Activated B cell treated with CpG ODN at 0.5 μM for 24 hours (primary cell): Measurements from ENCODE around the gene CORO2B. TPM values are rescaled to one million over a fixed set of nuclear protein-coding genes. Genes with fewer than 3 reads are reported as not detected.

Experiments
- ATAC-seq: fragments of 200-7000 bp; cut with Tn5 transposase; one replicate; pipeline ENCODE4 v1.10.0; 2021; ENCODE audit warnings: low read depth, mild to moderate bottlenecking, moderate library complexity
- CTCF ChIA-PET: fragments of 350-600 bp; sonication (Branson Sonifier 250); formaldehyde crosslinking; loops from one replicate; lab custom pipeline; 2021; ENCODE audit warnings: antibody characterized with exemption; lab: Charles Lee
- POLR2A ChIA-PET: fragments of 350-600 bp; sonication (Branson Sonifier 250); formaldehyde crosslinking; loops from one replicate; lab custom pipeline; 2021; ENCODE audit warnings: antibody characterized with exemption; lab: Charles Lee
- DNase-seq: peaks from one replicate; pipeline ENCODE4 v3.0.0; 2022
- H3K27ac Mint-ChIP-seq: one replicate; pipeline ENCODE4 v1.8.0; 2020; ENCODE audit warnings: mixed read lengths
- H3K27me3 Mint-ChIP-seq: one replicate; pipeline ENCODE4 v1.8.0; 2021; ENCODE audit warnings: mixed read lengths
- H3K36me3 Mint-ChIP-seq: one replicate; pipeline ENCODE4 v1.8.0; 2021; ENCODE audit warnings: low read depth, mixed read lengths
- H3K4me1 Mint-ChIP-seq: one replicate; pipeline ENCODE4 v1.8.0; 2021; ENCODE audit warnings: mixed read lengths
- H3K4me3 Mint-ChIP-seq: one replicate; pipeline ENCODE4 v1.8.0; 2020; ENCODE audit warnings: mild to moderate bottlenecking, mixed read lengths
- H3K9me3 Mint-ChIP-seq: one replicate; pipeline ENCODE4 v1.8.0; 2020; ENCODE audit warnings: mixed read lengths
- CTCF ChIP-seq: fragments of 200-600 bp; IDR thresholded peaks from one replicate; pipeline ENCODE4 v1.8.0; 2022; ENCODE audit warnings: antibody characterized with exemption, mild to moderate bottlenecking
- intact Hi-C: fragments of 100-400 bp; cut with micrococcal nuclease; formaldehyde crosslinking; loops from one replicate; pipeline ENCODE4 v1.15.1; 2024
- total RNA-seq: library from RNA; stranded (reverse); gene quantifications from 2 replicates; pipeline ENCODE4 v1.2.3, GENCODE V29; 2022

Gene CORO2B
- total RNA-seq, 1 donor from 2014 or later, result 1.0 TPM

DNA sequence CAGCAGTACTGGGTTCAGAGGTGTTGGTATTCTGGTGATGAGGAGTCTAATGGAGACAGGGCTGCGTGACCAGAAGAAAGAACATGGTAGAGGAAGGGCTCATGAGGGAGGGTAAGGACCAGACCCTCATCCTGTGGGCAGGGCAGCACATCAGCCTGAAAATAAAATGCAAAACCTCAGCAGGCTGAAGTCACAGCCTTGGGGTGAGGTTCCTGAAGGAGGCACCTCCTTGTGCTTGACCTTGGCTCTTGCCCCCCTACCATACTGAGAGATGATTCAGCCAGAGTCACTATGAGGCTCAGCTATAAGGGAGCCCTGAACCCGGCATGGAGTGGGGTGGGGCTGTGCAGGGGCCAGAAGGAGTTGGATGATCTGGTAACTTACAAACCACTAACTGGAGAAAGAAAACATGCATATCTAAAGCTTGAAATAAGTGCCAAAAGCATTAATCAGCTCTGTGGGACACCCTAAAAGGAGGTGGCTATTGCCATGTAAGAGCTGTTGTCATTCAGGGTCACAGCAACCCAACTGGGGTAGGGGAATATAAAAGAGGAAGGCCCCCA, 60.2 kb downstream of the CORO2B start:
- intact Hi-C loops, result no loop called here
- Mint-ChIP-seq H3K4me1 (peaks cover 47% of the 10 kb centered on the region), H3K36me3 (no peaks in the 10 kb centered on the region), H3K9me3 (no peaks in the 10 kb centered on the region), H3K27ac (peak overlapping the region; percentile 32), H3K27me3 (no peaks in the 10 kb centered on the region), H3K4me3 (no peak overlapping the region)
- POLR2A ChIA-PET, result no interaction called here
- CTCF ChIA-PET, result no interaction called here
- ATAC-seq (no peak), DNase-seq (no peak)
- no peak for TF ChIP-seq CTCF

DNA sequence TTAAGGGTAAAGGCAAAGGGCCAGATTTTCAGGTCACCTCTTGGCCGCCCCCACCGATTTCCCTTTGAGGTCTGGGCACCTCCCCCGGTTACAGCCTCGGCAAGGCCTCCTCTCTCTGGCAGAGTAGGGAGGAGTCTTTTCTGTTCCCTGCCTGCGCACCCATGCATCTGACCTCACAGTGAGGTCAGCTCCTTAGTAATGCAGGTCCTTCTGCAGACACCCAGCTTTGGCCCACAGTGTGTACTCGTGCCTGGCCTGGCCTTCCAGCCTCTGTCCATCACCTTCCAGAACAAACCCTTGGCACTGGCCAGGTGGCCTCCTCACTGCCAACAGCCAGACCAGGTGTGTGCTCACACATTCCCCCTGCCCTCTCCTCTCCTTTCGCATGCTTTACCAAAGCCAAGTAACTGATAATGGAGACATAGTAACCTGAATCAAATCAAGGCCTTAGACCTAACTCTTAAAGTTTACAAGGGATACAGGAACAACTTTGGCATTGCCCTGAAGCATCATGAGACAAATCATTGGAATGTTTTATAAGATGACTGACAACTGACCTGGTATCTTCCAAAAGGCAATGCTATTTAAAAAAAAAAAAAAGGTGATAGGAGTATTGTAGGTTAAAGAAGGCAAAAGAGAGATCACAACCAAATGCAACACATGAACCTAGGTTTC, 61.3 kb downstream of the CORO2B start:
- Mint-ChIP-seq H3K27me3 (no peaks in the 10 kb centered on the region), H3K27ac (no peak overlapping the region), H3K4me3 (no peak overlapping the region), H3K36me3 (no peaks in the 10 kb centered on the region), H3K9me3 (no peaks in the 10 kb centered on the region), H3K4me1 (peaks cover 36% of the 10 kb centered on the region)
- ATAC-seq (no peak), DNase-seq (no peak)
- intact Hi-C loops, result no loop called here
- TF ChIP-seq CTCF, result no peak
- CTCF ChIA-PET, result no interaction called here
- POLR2A ChIA-PET, result interaction anchor here (0.7 kb wide), 1 partner anchor 39 kb away, joined by 3 read pairs; no protein-coding TSS in a partner anchor

GRCh38 chr15:68640791-68641331, 62.1 kb downstream of the CORO2B start:
- H3K36me3 Mint-ChIP-seq, result no peaks in the 10 kb centered on the region
- ATAC-seq (no peak), DNase-seq (no peak)
- H3K4me3 Mint-ChIP-seq, result no peak overlapping the region
- no peaks in the 10 kb centered on the region for H3K9me3 Mint-ChIP-seq
- H3K4me1 Mint-ChIP-seq, result peaks cover 28% of the 10 kb centered on the region
- POLR2A ChIA-PET, result interaction anchor here (0.7 kb wide), 1 partner anchor 38 kb away, joined by 3 read pairs; no protein-coding TSS in a partner anchor
- CTCF ChIA-PET, result no interaction called here
- no peak for TF ChIP-seq CTCF
- no peak overlapping the region for H3K27ac Mint-ChIP-seq
- no peaks in the 10 kb centered on the region for H3K27me3 Mint-ChIP-seq
- intact Hi-C loops, result no loop called here

DNA sequence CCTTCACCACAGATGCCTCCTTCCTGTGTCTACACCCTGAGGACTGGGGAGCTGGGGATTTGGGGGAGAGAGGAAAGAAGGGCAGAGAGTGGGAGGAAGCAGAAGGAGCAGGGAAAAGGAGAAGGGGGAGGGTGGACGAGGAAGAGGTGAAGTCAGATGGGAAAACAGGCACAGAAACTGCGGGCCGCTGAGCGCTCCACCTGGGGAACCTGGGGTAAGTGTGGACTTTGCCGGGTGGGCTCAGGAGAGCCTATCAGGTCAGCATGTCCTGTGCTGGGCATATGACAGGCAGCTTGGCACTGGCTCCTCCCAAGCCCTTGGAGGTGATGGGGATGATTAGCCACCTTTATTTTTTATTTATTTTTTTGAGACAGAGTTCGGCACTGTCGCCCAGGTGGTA, 62.6 kb downstream of the CORO2B start:
- peaks cover 24% of the 10 kb centered on the region for H3K4me1 Mint-ChIP-seq
- H3K27me3 Mint-ChIP-seq, result no peaks in the 10 kb centered on the region
- H3K27ac Mint-ChIP-seq, result no peak overlapping the region
- intact Hi-C loops, result no loop called here
- no peak for ATAC-seq
- H3K4me3 Mint-ChIP-seq, result no peak overlapping the region
- no peaks in the 10 kb centered on the region for H3K36me3 Mint-ChIP-seq
- ChIA-PET POLR2A (no interaction called here), CTCF (no interaction called here)
- no peak for DNase-seq
- no peaks in the 10 kb centered on the region for H3K9me3 Mint-ChIP-seq
- no peak for TF ChIP-seq CTCF

GRCh38 chr15:68642491-68642845, 63.7 kb downstream of the CORO2B start:
- Mint-ChIP-seq H3K4me1 (peaks cover 15% of the 10 kb centered on the region), H3K27me3 (no peaks in the 10 kb centered on the region), H3K36me3 (no peaks in the 10 kb centered on the region), H3K27ac (no peak overlapping the region), H3K4me3 (no peak overlapping the region), H3K9me3 (no peaks in the 10 kb centered on the region)
- CTCF ChIA-PET, result no interaction called here
- ATAC-seq (no peak), DNase-seq (no peak)
- POLR2A ChIA-PET, result no interaction called here
- TF ChIP-seq CTCF, result no peak
- intact Hi-C loops, result no loop called here
